Activated CD8-positive, alpha-beta memory T cell treated with anti-CD3 and anti-CD28 coated beads for 48 hours (primary cell): ENCODE measurements around the gene CYP26C1.

ENCODE experiments used
- DNase-seq, 3 experiments: peaks; one replicate each; pipeline ENCODE4 v3.0.0-alpha.2; 2020; ENCODE audit warnings: low read depth in 2 of 3, low spot score in 2 of 3

The CYP26C1 gene

GRCh38 chr10:93059975-93060886 lies at the start of gene CYP26C1:
Gene CYP26C1 (plus strand): TSS chr10:93060798. CDS start chr10:93061264, 466 bp downstream.
- DNase-seq, result no peak

- DNase-seq, result no peak
Observed at GRCh38 chr10:93015722-93016121, 44.9 kb upstream of the CYP26C1 start.

GRCh38 chr10:93023013-93023650 lies 37.5 kb upstream of the CYP26C1 start:
- no peak for DNase-seq

- no peak for DNase-seq
Observed at GRCh38 chr10:93026072-93026471, 34.5 kb upstream of the CYP26C1 start.

- DNase-seq, result no peak
Observed at GRCh38 chr10:93027508-93027907, 33.1 kb upstream of the CYP26C1 start.

- DNase-seq, result no peak
Observed at GRCh38 chr10:93028883-93029282, 31.7 kb upstream of the CYP26C1 start.

- no peak for DNase-seq
Observed at GRCh38 chr10:93030409-93030808, 30.2 kb upstream of the CYP26C1 start.

- DNase-seq, result no peak
Observed at GRCh38 chr10:93032105-93032808, 28.3 kb upstream of the CYP26C1 start.

- no peak for DNase-seq
Observed at GRCh38 chr10:93032809-93033137, 27.8 kb upstream of the CYP26C1 start.

- no peak for DNase-seq
Observed at GRCh38 chr10:93034426-93034825, 26.2 kb upstream of the CYP26C1 start.

GRCh38 chr10:93039110-93039509 lies 21.5 kb upstream of the CYP26C1 start:
- no peak for DNase-seq

- no peak for DNase-seq
Observed at GRCh38 chr10:93039721-93040120, 20.9 kb upstream of the CYP26C1 start.

GRCh38 chr10:93054486-93054885 lies 6.1 kb upstream of the CYP26C1 start:
- DNase-seq, result no peak

GRCh38 chr10:93058139-93058538 lies 2.5 kb upstream of the CYP26C1 start:
- no peak for DNase-seq

GRCh38 chr10:93060887-93061593 lies 442 bp downstream of the CYP26C1 start:
- no peak for DNase-seq

- DNase-seq, result no peak
Observed at GRCh38 chr10:93061594-93062513, 1.3 kb downstream of the CYP26C1 start.

GRCh38 chr10:93062514-93063143 lies 2.0 kb downstream of the CYP26C1 start:
- no peak for DNase-seq

GRCh38 chr10:93063144-93063976 lies 2.8 kb downstream of the CYP26C1 start:
- DNase-seq, result no peak
